K562 (cell line): ENCODE measurements around the gene HOXA11. TPM values are rescaled to one million over a fixed set of nuclear protein-coding genes. Genes with fewer than 3 reads are reported as not detected.

Experiments used
- ATAC-seq: fragments of 200-7000 bp; cut with Tn5 transposase; 3 replicates; pipeline ENCODE4 v1.9.1; 2020; ENCODE audit warnings: moderate library complexity
- BruUV-seq: library from RNA; stranded (reverse); fragments of 400-500 nt; replicated peaks from 2 replicates; lab custom pipeline; 2021; lab: Mats Ljungman, UMichigan
- CTCF ChIA-PET: fragments of 300-600 bp; formaldehyde crosslinking; extraction: SDS; loops from one replicate; lab custom pipeline; 2021; ENCODE audit warnings: low intra/inter-chr PET ratio; lab: Yijun Ruan, JAX
- POLR2A ChIA-PET: fragments of 300-600, 350-650 bp; sonication (Branson Sonifier 250); formaldehyde crosslinking; extraction: SDS; loops from one replicate; lab custom pipeline; 2021; ENCODE audit warnings: antibody characterized with exemption, inconsistent platforms; lab: Yijun Ruan, JAX
- DNase-seq, 4 experiments: peaks; one replicate each; pipeline versions ENCODE4 v3.0.0 to v3.0.0-alpha.2; 2011 to 2018; ENCODE audit warnings: low spot score in 3 of 4, mixed read lengths in 3 of 4; ENCODE audit errors: extremely low read depth in 1 of 4
- FAIRE-seq: peaks from 2 replicates; lab custom pipeline; 2011; peaks lifted over from hg19 to GRCh38; lab: Jason Lieb, UNC
- H2AFZ ChIP-seq: 2 replicates; pipeline ENCODE4 v1.6.0; 2011; ENCODE audit warnings: low read depth, low read length, control low read depth, inconsistent platforms
- H3K27ac ChIP-seq: fragments of 200-600 bp; 3 replicates; pipeline ENCODE4 v1.8.0; 2011; ENCODE audit warnings: low read depth, mild to moderate bottlenecking, control low read depth, inconsistent platforms, low read length, moderate library complexity, mixed read lengths; ENCODE audit errors: extremely low read depth
- H3K27me3 ChIP-seq, 2 experiments: fragments of 300-600 bp in 1 of 2; 2 replicates in 1 of 2; 3 replicates in 1 of 2; pipeline versions ENCODE4 v1.6.0 to v1.8.0; 2011; ENCODE audit warnings: inconsistent platforms in 2 of 2, low read length in 2 of 2, mild to moderate bottlenecking in 1 of 2, mixed read lengths in 1 of 2, moderate library complexity in 1 of 2; ENCODE audit not compliant: control insufficient read depth in 2 of 2, insufficient read depth in 2 of 2
- H3K36me3 ChIP-seq: fragments of 300-600 bp; 3 replicates; pipeline ENCODE4 v1.8.0; 2011; ENCODE audit warnings: mild to moderate bottlenecking, low read length, inconsistent platforms; ENCODE audit not compliant: control insufficient read depth, insufficient read depth
- H3K4me1 ChIP-seq, 2 experiments: fragments of 200-600 bp in 1 of 2; replicated peaks in 1 of 2; 2 replicates in 1 of 2; 3 replicates in 1 of 2; pipeline versions ENCODE4 v1.5.1 to v1.8.0; 2011; ENCODE audit warnings: inconsistent platforms in 2 of 2, low read length in 2 of 2, mild to moderate bottlenecking in 1 of 2, mixed read lengths in 1 of 2, moderate library complexity in 1 of 2; ENCODE audit not compliant: control insufficient read depth in 2 of 2, insufficient read depth in 2 of 2
- H3K4me2 ChIP-seq: 2 replicates; pipeline ENCODE4 v1.6.1; 2011; ENCODE audit warnings: low read length, control low read depth, inconsistent platforms, mixed read lengths; ENCODE audit not compliant: insufficient read depth
- H3K4me3 ChIP-seq: fragments of 200-600 bp; sonication (generic), shearing (Covaris generic); 2 replicates; pipeline ENCODE4 v1.5.1; 2016; ENCODE audit warnings: control low read depth, inconsistent platforms
- H3K79me2 ChIP-seq: fragments of 200-600 bp; 3 replicates; pipeline ENCODE4 v1.8.0; 2011; ENCODE audit warnings: low read length, inconsistent platforms; ENCODE audit not compliant: control insufficient read depth, insufficient read depth
- H3K9ac ChIP-seq, 2 experiments: 2 replicates each; pipeline versions ENCODE4 v1.6.0 to v1.6.1; 2011; ENCODE audit warnings: low read depth in 2 of 2, low read length in 2 of 2, control low read depth in 1 of 2, inconsistent platforms in 1 of 2, mild to moderate bottlenecking in 1 of 2, mixed read lengths in 1 of 2; ENCODE audit not compliant: insufficient read depth in 1 of 2
- H3K9me1 ChIP-seq: one replicate; pipeline ENCODE4 v1.6.0; 2011; ENCODE audit warnings: inconsistent platforms, mild to moderate bottlenecking, low read length, moderate library complexity; ENCODE audit not compliant: control insufficient read depth, insufficient read depth
- H3K9me3 ChIP-seq: replicated peaks from 2 replicates; pipeline ENCODE4 v1.5.1; 2011; ENCODE audit warnings: low read depth, low read length, inconsistent platforms; ENCODE audit not compliant: control insufficient read depth, insufficient read depth
- H4K20me1 ChIP-seq: replicated peaks from 2 replicates; pipeline ENCODE4 v1.6.1; 2011; ENCODE audit warnings: low read length, inconsistent platforms, mixed read lengths; ENCODE audit not compliant: control insufficient read depth, insufficient read depth
- C11orf30 ChIP-seq: fragments of 450-650 bp; IDR thresholded peaks from 2 replicates; pipeline ENCODE4 v1.6.1; 2016; ENCODE audit warnings: low read depth, mild to moderate bottlenecking
- CBX1 ChIP-seq: sonication (generic); IDR thresholded peaks from 2 replicates; pipeline ENCODE4 v1.6.1; 2016; ENCODE audit warnings: antibody characterized with exemption, low read depth, mild to moderate bottlenecking
- ERF ChIP-seq: fragments of 450-650 bp; formaldehyde crosslinking; IDR thresholded peaks from 2 replicates; pipeline ENCODE4 v1.4.0; 2020; ENCODE audit warnings: mild to moderate bottlenecking, mixed read lengths
- HDGF ChIP-seq: fragments of 450-650 bp; IDR thresholded peaks from 2 replicates; pipeline ENCODE4 v1.6.1; 2016
- MAX ChIP-seq: sonication (generic); formaldehyde crosslinking; IDR thresholded peaks from 2 replicates; pipeline ENCODE4 v1.9.0; 2022; ENCODE audit warnings: mild to moderate bottlenecking, missing genetic modification reagents
- NCOA1 ChIP-seq: fragments of 450-650 bp; IDR thresholded peaks from 2 replicates; pipeline ENCODE4 v1.6.1; 2016; ENCODE audit warnings: low read depth
- PHF21A ChIP-seq: fragments of 450-650 bp; IDR thresholded peaks from 2 replicates; pipeline ENCODE4 v1.6.1; 2017; ENCODE audit warnings: low read depth, borderline replicate concordance
- TCF15 ChIP-seq: fragments of 250-450 bp; sonication (Bioruptor Pico); IDR thresholded peaks from 2 replicates; pipeline ENCODE4 v1.8.0; 2022; ENCODE audit warnings: moderate library complexity, mild to moderate bottlenecking, inconsistent platforms
- ZNF395 ChIP-seq: fragments of 200-800 bp; sonication (Bioruptor generic); IDR thresholded peaks from 2 replicates; pipeline ENCODE4 v1.6.1; 2017; ENCODE audit warnings: missing genetic modification characterization, missing compliant biosample characterization
- ZNF584 ChIP-seq: fragments of 200-800 bp; sonication (Bioruptor generic); IDR thresholded peaks from 2 replicates; pipeline ENCODE4 v1.6.1; 2016; ENCODE audit warnings: low read depth, mild to moderate bottlenecking, missing genetic modification characterization, missing compliant biosample characterization
- ZNF609 ChIP-seq: sonication (generic); formaldehyde crosslinking; IDR thresholded peaks from 2 replicates; pipeline ENCODE4 v1.8.1; 2023; ENCODE audit warnings: missing genetic modification reagents, mild to moderate bottlenecking, borderline replicate concordance
- ZNF780A ChIP-seq: fragments of 250-450 bp; sonication (Bioruptor Pico); IDR thresholded peaks from 2 replicates; pipeline ENCODE4 v1.5.0; 2021; ENCODE audit warnings: mild to moderate bottlenecking
- ZNF785 ChIP-seq: fragments of 250-450 bp; sonication (Bioruptor Pico); IDR thresholded peaks from 2 replicates; pipeline ENCODE4 v1.4.0; 2020; ENCODE audit warnings: mild to moderate bottlenecking
- WGBS: fragments of 100-300 bp; shearing (Covaris generic); methylation state at CpG from one replicate; pipeline ENCODE4 v1.1.6; 2016; ENCODE audit warnings: low coverage, mixed read lengths; ENCODE audit not compliant: insufficient coverage; ENCODE audit errors: missing lambda C conversion rate; 5-methylcytosine and 5-hydroxymethylcytosine counted together
- in situ Hi-C: fragments of 300-500 bp; cut with MboI; formaldehyde crosslinking; loops from 4 replicates; pipeline ENCODE4 v1.15.0; 2018; ENCODE audit warnings: inconsistent platforms, mixed read lengths
- intact Hi-C: fragments of 100-400 bp; cut with micrococcal nuclease; formaldehyde crosslinking; loops from 2 replicates; pipeline ENCODE4 v1.14.2; 2022
- polyA plus RNA-seq, 8 experiments: library from polyadenylated mRNA; depleted of rRNA in 4 of 8; stranded (reverse) in 5 of 8; unstranded in 3 of 8; fragments of >200 nt; fragmentation: Nextera tagmentation in 2 of 8; fragmentation: Illumina TruSeq in 1 of 8; extraction: Ambion mirVana in 2 of 8; extraction: Trizol in 1 of 8; gene quantifications; 2 replicates each; pipeline versions ENCODE4 v1.2.1 to v1.2.3, GENCODE V29; 2011 to 2014; ENCODE audit warnings: inconsistent platforms in 1 of 8, missing spikeins in 1 of 8
- total RNA-seq, 7 experiments: library from RNA; depleted of rRNA in 6 of 7; stranded (reverse); fragments of >200 nt in 6 of 7; fragmentation: Illumina TruSeq in 2 of 7; extraction: Trizol in 2 of 7; gene quantifications; 2 replicates each; pipeline versions ENCODE4 v1.2.1 to v1.2.3, GENCODE V29; 2011 to 2021; ENCODE audit warnings: low replicate concordance in 1 of 7

Gene HOXA11
- total and polyA plus RNA-seq, 9 of the 15 experiments (the other 6 are each of a cell fraction or from before 2014, with no cell fraction given) = not detected

GRCh38 chr7:27177795-27178320 lies 7.2 kb downstream of the HOXA11 start:
- POLR2A ChIA-PET = no interaction called here
- in situ Hi-C loops = no loop called here

More at GRCh38 chr7:27177795-27178320, 7.2 kb downstream of the HOXA11 start:
- ATAC-seq = no peak
- no peaks in the 10 kb centered on the region for H4K20me1 ChIP-seq
- H3K4me3 ChIP-seq = no peak overlapping the region
- peaks cover 29 to 73% of the 10 kb centered on the region in 2 experiments for H3K27me3 ChIP-seq
- no peaks in the 10 kb centered on the region for H3K79me2 ChIP-seq
- CTCF ChIA-PET = no interaction called here
- H2AFZ ChIP-seq = no peak overlapping the region
- DNase-seq = no peak
- no peak overlapping the region for H3K9ac ChIP-seq
- no peaks in the 10 kb centered on the region for H3K9me1 ChIP-seq
- peaks cover 0 to 7% of the 10 kb centered on the region in 2 experiments; a peak in 1 of 5 replicates for H3K4me1 ChIP-seq
- H3K9me3 ChIP-seq = no peaks in the 10 kb centered on the region; the same call in 1 of the 2 replicates
- BruUV-seq = no TSS peak
- no peak for FAIRE-seq
- H3K36me3 ChIP-seq = no peaks in the 10 kb centered on the region
- WGBS = 3% methylated on average over 5 of the region's 5 CpGs
- no peak overlapping the region for H3K27ac ChIP-seq
- H3K4me2 ChIP-seq = no peak overlapping the region
- intact Hi-C loops = no loop called here
- TF ChIP-seq ZNF785 (CRISPR knock-in tag) (no peak), ZNF780A (CRISPR knock-in tag) (no peak), MAX (CRISPR knock-in tag) (no peak), NCOA1 (no peak), HDGF (no peak), C11orf30 (no peak), ZNF584 (CRISPR knock-in tag) (no peak), PHF21A (no peak), ZNF609 (CRISPR knock-in tag) (no peak), CBX1 (no peak), ERF (CRISPR knock-in tag) (no peak), TCF15 (CRISPR knock-in tag) (no peak), ZNF395 (CRISPR knock-in tag) (no peak)
- TF ChIP-seq, all 486 proteins: peak for 0
